Prostate gland (tissue), 2 donors: ENCODE measurements around the gene PIF1.

Experiments
- POLR2A ChIP-seq: fragments of 450-650 bp; IDR thresholded peaks from one replicate; pipeline ENCODE4 v1.6.1; 2016; ENCODE audit warnings: antibody characterized with exemption, mild to moderate bottlenecking
- TF ChIP-seq, protein P1 (sequence below), 4 experiments: fragments of 200-600 bp in 2 of 4; fragments of 450-650 bp in 2 of 4; sonication (generic) in 2 of 4; IDR thresholded peaks; 1 replicate in 3 of 4; 2 replicates in 1 of 4; pipeline ENCODE4 v1.5.1; 2016 to 2019; ENCODE audit warnings: antibody characterized with exemption in 4 of 4, mild to moderate bottlenecking in 2 of 4, moderate library complexity in 2 of 4

DNA sequence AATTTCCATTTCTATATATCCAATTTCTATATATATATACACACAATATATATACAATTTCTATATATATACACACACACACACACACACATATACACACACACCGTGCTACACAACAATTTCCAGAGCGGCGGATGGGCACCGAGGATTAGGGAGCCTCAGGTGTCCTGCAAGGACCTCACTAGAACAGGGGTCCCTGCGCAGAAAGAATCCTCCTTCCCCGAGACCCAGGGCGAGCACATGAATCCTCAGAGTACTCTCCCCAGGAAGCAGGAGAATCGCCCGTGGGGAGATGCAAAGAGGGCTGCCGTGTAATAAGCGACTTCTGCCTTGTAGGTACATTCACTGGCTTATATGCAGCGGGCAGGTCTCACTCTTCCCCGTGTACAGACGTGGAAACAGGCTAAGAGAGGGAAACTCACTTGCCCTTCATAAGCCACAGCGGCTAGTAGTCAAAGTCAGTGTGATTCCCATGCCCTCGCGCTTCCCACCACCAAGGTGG lies 467 bp downstream of the PIF1 start:
- TF ChIP-seq, protein P1, sequence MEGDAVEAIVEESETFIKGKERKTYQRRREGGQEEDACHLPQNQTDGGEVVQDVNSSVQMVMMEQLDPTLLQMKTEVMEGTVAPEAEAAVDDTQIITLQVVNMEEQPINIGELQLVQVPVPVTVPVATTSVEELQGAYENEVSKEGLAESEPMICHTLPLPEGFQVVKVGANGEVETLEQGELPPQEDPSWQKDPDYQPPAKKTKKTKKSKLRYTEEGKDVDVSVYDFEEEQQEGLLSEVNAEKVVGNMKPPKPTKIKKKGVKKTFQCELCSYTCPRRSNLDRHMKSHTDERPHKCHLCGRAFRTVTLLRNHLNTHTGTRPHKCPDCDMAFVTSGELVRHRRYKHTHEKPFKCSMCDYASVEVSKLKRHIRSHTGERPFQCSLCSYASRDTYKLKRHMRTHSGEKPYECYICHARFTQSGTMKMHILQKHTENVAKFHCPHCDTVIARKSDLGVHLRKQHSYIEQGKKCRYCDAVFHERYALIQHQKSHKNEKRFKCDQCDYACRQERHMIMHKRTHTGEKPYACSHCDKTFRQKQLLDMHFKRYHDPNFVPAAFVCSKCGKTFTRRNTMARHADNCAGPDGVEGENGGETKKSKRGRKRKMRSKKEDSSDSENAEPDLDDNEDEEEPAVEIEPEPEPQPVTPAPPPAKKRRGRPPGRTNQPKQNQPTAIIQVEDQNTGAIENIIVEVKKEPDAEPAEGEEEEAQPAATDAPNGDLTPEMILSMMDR (IDR thresholded peaks at IDR 0.05): no peak
- no peak for TF ChIP-seq POLR2A
